ENCODE data around the gene TIGAR.

The TIGAR gene

GRCh38 chr12:4392223-4392742 lies 71.3 kb downstream of the TIGAR start:
- Mint-ChIP-seq H3K27ac (no peak overlapping the region), H3K4me1 (no peaks in the 10 kb centered on the region), H3K4me3 (no peak overlapping the region), H3K9me3 (no peaks in the 10 kb centered on the region), H3K27me3 (ENCODE audit: low read depth) (peaks cover 14% of the 10 kb centered on the region), H3K36me3 (ENCODE audit: low read depth) (no peaks in the 10 kb centered on the region)
- TF ChIP-seq CTCF (IDR thresholded peaks at IDR 0.05; ENCODE audit: unreplicated experiment in 3 of 3): no peak

GRCh38 chr12:4393211-4393610 lies 72.2 kb downstream of the TIGAR start:
- peaks cover 14% of the 10 kb centered on the region for H3K27me3 Mint-ChIP-seq (ENCODE audit: low read depth)
- H3K4me1 Mint-ChIP-seq: no peaks in the 10 kb centered on the region
- H3K36me3 Mint-ChIP-seq (ENCODE audit: low read depth): no peaks in the 10 kb centered on the region
- H3K4me3 Mint-ChIP-seq: no peak overlapping the region
- H3K9me3 Mint-ChIP-seq: no peaks in the 10 kb centered on the region
- no peak for TF ChIP-seq CTCF (IDR thresholded peaks at IDR 0.05; ENCODE audit: unreplicated experiment in 3 of 3)
- H3K27ac Mint-ChIP-seq: no peak overlapping the region

- no peak for TF ChIP-seq CTCF (IDR thresholded peaks at IDR 0.05; ENCODE audit: unreplicated experiment in 3 of 3)
- Mint-ChIP-seq H3K4me3 (no peak overlapping the region), H3K36me3 (ENCODE audit: low read depth) (no peaks in the 10 kb centered on the region), H3K9me3 (no peaks in the 10 kb centered on the region), H3K27ac (no peak overlapping the region), H3K4me1 (no peaks in the 10 kb centered on the region), H3K27me3 (ENCODE audit: low read depth) (peaks cover 14% of the 10 kb centered on the region)
Measured at GRCh38 chr12:4395818-4396217, 74.8 kb downstream of the TIGAR start.

- H3K27me3 Mint-ChIP-seq (ENCODE audit: low read depth): no peaks in the 10 kb centered on the region
Measured at GRCh38 chr12:4401117-4401516, 80.1 kb downstream of the TIGAR start.

GRCh38 chr12:4402996-4403395 lies 82.0 kb downstream of the TIGAR start:
- H3K27ac Mint-ChIP-seq: no peak overlapping the region
- H3K4me1 Mint-ChIP-seq: no peaks in the 10 kb centered on the region
- peaks cover 17% of the 10 kb centered on the region for H3K9me3 Mint-ChIP-seq
- H3K4me3 Mint-ChIP-seq: no peak overlapping the region
- H3K36me3 Mint-ChIP-seq (ENCODE audit: low read depth): no peaks in the 10 kb centered on the region
- H3K27me3 Mint-ChIP-seq (ENCODE audit: low read depth): no peaks in the 10 kb centered on the region
- TF ChIP-seq CTCF (IDR thresholded peaks at IDR 0.05; ENCODE audit: unreplicated experiment in 3 of 3): no peak

More at GRCh38 chr12:4401117-4401516, 80.1 kb downstream of the TIGAR start:
- Mint-ChIP-seq H3K4me3 (no peak overlapping the region), H3K4me1 (no peaks in the 10 kb centered on the region), H3K27ac (no peak overlapping the region), H3K9me3 (peaks cover 17% of the 10 kb centered on the region), H3K36me3 (ENCODE audit: low read depth) (no peaks in the 10 kb centered on the region)
- TF ChIP-seq CTCF (IDR thresholded peaks at IDR 0.05; ENCODE audit: unreplicated experiment in 3 of 3): no peak
